Measurements from ENCODE around the gene DGCR6L.
"Not testable (repeated sequence)": the region's sequence is repeated elsewhere in the genome, so short reads cannot be mapped to it uniquely, and the experiment has no call there.

DGCR6L gene

GRCh38 chr22:20275836-20276235, 44.0 kb downstream of the DGCR6L start:
- no peak for DNase-seq (ENCODE audit: low read depth in 3 of 3)

- not testable (repeated sequence) for DNase-seq (ENCODE audit: low read depth in 3 of 3)
Observed at GRCh38 chr22:20275325-20275724, 44.5 kb downstream of the DGCR6L start.

- not testable (repeated sequence) for DNase-seq (ENCODE audit: low read depth in 3 of 3)
Observed at GRCh38 chr22:20274374-20274773, 45.5 kb downstream of the DGCR6L start.

GRCh38 chr22:20273758-20274181, 46.1 kb downstream of the DGCR6L start:
- no peak for DNase-seq (ENCODE audit: low read depth in 3 of 3)

GRCh38 chr22:20272700-20273099, 47.2 kb downstream of the DGCR6L start:
- DNase-seq (ENCODE audit: low read depth in 3 of 3): no peak

- no peak for DNase-seq (ENCODE audit: low read depth in 3 of 3)
Observed at GRCh38 chr22:20272174-20272573, 47.7 kb downstream of the DGCR6L start.

- DNase-seq (ENCODE audit: low read depth in 3 of 3): no peak
Observed at GRCh38 chr22:20271114-20271994, 48.5 kb downstream of the DGCR6L start.

GRCh38 chr22:20270190-20271113, 49.4 kb downstream of the DGCR6L start:
- not testable (repeated sequence) for DNase-seq (ENCODE audit: low read depth in 3 of 3)

- DNase-seq (ENCODE audit: low read depth in 3 of 3): not testable (repeated sequence)
Observed at GRCh38 chr22:20269673-20270072, 50.2 kb downstream of the DGCR6L start.

GRCh38 chr22:20269201-20269600, 50.7 kb downstream of the DGCR6L start:
- DNase-seq (ENCODE audit: low read depth in 3 of 3): not testable (repeated sequence)

GRCh38 chr22:20268279-20269012, 51.4 kb downstream of the DGCR6L start, which contains the start of gene RTN4R:
Gene RTN4R (minus strand): TSS chr22:20268318. CDS start chr22:20268092, 226 bp downstream.
- peak in 2 of 3 donors; percentile 27 to 48 for DNase-seq (ENCODE audit: low read depth in 3 of 3)

- no peak for DNase-seq (ENCODE audit: low read depth in 3 of 3)
Observed at GRCh38 chr22:20267441-20268278, 52.2 kb downstream of the DGCR6L start.

- not testable (repeated sequence) for DNase-seq (ENCODE audit: low read depth in 3 of 3)
Observed at GRCh38 chr22:20266667-20267440, 53.0 kb downstream of the DGCR6L start.

GRCh38 chr22:20265772-20266666, 53.8 kb downstream of the DGCR6L start:
- DNase-seq (ENCODE audit: low read depth in 3 of 3): not testable (repeated sequence)

GRCh38 chr22:20264614-20265452, 55.0 kb downstream of the DGCR6L start:
- DNase-seq (ENCODE audit: low read depth in 3 of 3): no peak

All from stimulated activated CD4-positive, alpha-beta T cell treated with anti-CD3 and anti-CD28 coated beads, TNF-alpha, amount 100 ng/mL, for 48 hours (primary cell).